Neutrophil (primary cell): ENCODE measurements around the gene SIRT1.

Experiments
- H3K27ac ChIP-seq: fragments of 200-600 bp; sonication (generic); 2 replicates; pipeline ENCODE4 v1.5.1; 2016; ENCODE audit warnings: mild to moderate bottlenecking, moderate library complexity
- H3K27me3 ChIP-seq: fragments of 200-600 bp; sonication (generic); 2 replicates; pipeline ENCODE4 v1.6.0; 2016; ENCODE audit warnings: mild to moderate bottlenecking
- H3K36me3 ChIP-seq: fragments of 200-600 bp; sonication (generic); 2 replicates; pipeline ENCODE4 v1.5.1; 2017
- H3K4me1 ChIP-seq, 2 experiments: fragments of 200-600 bp in 1 of 2; sonication (generic) in 1 of 2; 1 replicate in 1 of 2; 2 replicates in 1 of 2; pipeline versions ENCODE4 v1.5.1 to v1.6.1; 2013 to 2016; ENCODE audit warnings: low read depth in 1 of 2, low read length in 1 of 2, mild to moderate bottlenecking in 1 of 2, moderate library complexity in 1 of 2; ENCODE audit not compliant: control insufficient read depth in 1 of 2, insufficient read depth in 1 of 2
- H3K4me3 ChIP-seq, 2 experiments: fragments of 200-600 bp in 1 of 2; sonication (generic) in 1 of 2; 1 replicate in 1 of 2; 2 replicates in 1 of 2; pipeline ENCODE4 v1.5.1; 2013 to 2016; ENCODE audit warnings: low read depth in 1 of 2, low read length in 1 of 2, mild to moderate bottlenecking in 1 of 2, moderate library complexity in 1 of 2
- H3K9me3 ChIP-seq: fragments of 200-600 bp; sonication (generic); 2 replicates; pipeline ENCODE4 v1.5.1; 2016
- TF ChIP-seq, protein P1 (sequence below): fragments of 200-600 bp; sonication (generic); IDR thresholded peaks from 2 replicates; pipeline ENCODE4 v1.5.1; 2016; ENCODE audit warnings: antibody characterized with exemption

Gene SIRT1

DNA sequence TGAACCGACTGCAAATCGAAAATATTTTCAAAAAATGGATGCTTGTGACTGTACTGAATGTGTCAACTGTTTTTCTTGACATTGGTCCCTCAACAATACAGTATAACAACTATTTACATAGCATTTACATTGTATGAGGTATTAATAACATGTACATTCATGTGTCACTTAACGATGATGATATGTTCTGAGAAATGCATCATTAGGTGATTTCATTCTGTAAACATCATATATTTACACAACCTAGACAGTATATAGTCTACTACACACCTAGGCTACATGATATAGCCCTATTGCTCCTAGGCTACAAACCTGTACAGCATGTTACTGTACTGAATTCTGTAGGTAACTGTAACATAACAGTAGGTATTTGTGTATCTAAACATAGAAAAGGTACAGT lies 39.7 kb downstream of the SIRT1 start:
- Histone ChIP-seq H3K4me3 (no peak overlapping the region), H3K27me3 (no peaks in the 10 kb centered on the region), H3K27ac (no peak overlapping the region), H3K4me1 (peaks cover 0 to 1% of the 10 kb centered on the region in 2 experiments), H3K36me3 (peaks cover 63% of the 10 kb centered on the region), H3K9me3 (no peaks in the 10 kb centered on the region)
- TF ChIP-seq, protein P1, sequence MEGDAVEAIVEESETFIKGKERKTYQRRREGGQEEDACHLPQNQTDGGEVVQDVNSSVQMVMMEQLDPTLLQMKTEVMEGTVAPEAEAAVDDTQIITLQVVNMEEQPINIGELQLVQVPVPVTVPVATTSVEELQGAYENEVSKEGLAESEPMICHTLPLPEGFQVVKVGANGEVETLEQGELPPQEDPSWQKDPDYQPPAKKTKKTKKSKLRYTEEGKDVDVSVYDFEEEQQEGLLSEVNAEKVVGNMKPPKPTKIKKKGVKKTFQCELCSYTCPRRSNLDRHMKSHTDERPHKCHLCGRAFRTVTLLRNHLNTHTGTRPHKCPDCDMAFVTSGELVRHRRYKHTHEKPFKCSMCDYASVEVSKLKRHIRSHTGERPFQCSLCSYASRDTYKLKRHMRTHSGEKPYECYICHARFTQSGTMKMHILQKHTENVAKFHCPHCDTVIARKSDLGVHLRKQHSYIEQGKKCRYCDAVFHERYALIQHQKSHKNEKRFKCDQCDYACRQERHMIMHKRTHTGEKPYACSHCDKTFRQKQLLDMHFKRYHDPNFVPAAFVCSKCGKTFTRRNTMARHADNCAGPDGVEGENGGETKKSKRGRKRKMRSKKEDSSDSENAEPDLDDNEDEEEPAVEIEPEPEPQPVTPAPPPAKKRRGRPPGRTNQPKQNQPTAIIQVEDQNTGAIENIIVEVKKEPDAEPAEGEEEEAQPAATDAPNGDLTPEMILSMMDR: no peak

DNA sequence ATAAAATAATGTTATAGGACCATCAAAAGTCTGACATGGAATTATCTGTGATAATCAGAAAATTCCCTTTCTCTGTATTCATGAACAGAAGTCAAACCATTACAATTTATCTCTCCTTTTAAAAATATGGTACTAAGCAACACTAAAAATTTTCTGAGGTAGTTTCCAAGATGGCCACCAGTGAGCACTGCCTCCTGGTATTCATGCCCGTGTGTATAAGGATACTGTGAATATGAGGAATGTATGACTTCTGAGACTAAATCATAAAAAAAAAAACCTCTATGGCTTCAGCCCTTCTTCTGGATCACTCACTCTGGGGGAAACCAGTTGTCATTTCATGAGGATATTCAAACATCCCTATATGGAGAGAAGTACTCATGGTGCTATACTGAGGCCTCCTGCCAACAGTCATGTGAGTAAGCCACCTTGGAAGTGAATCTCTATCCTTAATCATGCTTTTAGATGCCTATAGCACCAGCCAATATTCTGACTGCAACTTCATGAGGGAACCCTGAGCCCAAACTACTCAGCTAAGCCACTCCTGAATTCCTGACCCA lies 41.1 kb downstream of the SIRT1 start:
- no peaks in the 10 kb centered on the region for H3K4me1 ChIP-seq
- no peaks in the 10 kb centered on the region for H3K27me3 ChIP-seq
- H3K9me3 ChIP-seq: no peaks in the 10 kb centered on the region
- no peak overlapping the region for H3K4me3 ChIP-seq
- peaks cover 75% of the 10 kb centered on the region for H3K36me3 ChIP-seq
- TF ChIP-seq, protein P1: no peak
- H3K27ac ChIP-seq: no peak overlapping the region

DNA sequence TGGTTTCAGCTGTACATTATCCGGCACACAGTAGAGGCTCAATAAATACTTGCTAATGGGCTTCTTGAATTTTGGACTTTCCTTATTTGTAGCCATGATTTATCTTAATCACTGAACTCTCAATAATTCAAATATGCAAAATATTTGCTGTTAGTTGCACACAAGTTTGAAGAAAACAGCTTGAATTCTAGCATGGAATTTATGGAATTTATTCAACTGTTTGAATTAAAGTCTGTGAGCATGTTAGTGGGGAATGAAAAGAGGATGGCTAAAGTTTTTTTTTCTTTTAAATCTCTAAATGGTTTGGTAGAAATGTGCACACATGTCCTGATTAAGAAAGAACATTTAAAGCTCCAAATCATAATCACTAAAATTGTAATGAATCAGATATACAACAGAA lies 42.5 kb downstream of the SIRT1 start:
- TF ChIP-seq, protein P1: no peak
- Histone ChIP-seq H3K4me3 (no peak overlapping the region), H3K27me3 (no peaks in the 10 kb centered on the region), H3K9me3 (no peaks in the 10 kb centered on the region), H3K27ac (no peak overlapping the region), H3K4me1 (no peaks in the 10 kb centered on the region), H3K36me3 (peaks cover 85% of the 10 kb centered on the region)

- no peaks in the 10 kb centered on the region for H3K9me3 ChIP-seq
- peaks cover 9 to 11% of the 10 kb centered on the region in 2 experiments for H3K4me1 ChIP-seq
- no peak overlapping the region for H3K27ac ChIP-seq
- H3K36me3 ChIP-seq: peaks cover 57% of the 10 kb centered on the region
- no peaks in the 10 kb centered on the region for H3K27me3 ChIP-seq
- TF ChIP-seq, protein P1: no peak
- H3K4me3 ChIP-seq: no peak overlapping the region
Measured at GRCh38 chr10:67933199-67933598, 48.7 kb downstream of the SIRT1 start.

DNA sequence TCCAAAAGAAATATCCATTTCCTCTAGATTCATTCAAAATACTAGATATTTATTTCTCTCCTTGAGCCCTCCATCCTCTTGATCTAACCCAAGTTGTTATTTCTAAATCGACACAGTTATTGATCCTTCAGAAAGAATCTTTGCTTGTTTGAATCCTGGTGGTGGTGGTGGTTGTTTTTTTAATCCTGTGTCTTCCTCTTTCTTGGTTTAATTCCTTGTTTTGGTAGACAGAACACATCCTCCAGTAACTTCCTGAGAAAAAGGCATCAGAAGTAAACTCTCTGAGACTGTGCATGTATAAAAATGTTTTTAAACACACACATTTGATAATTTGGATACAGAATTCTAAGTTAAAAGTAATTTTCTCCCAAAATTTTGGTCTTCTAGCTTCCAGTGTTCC lies 49.9 kb downstream of the SIRT1 start:
- no peaks in the 10 kb centered on the region for H3K27me3 ChIP-seq
- H3K27ac ChIP-seq: peak overlapping the region; percentile 84
- TF ChIP-seq, protein P1: no peak
- peaks cover 63% of the 10 kb centered on the region for H3K36me3 ChIP-seq
- no peaks in the 10 kb centered on the region for H3K9me3 ChIP-seq
- no peak overlapping the region for H3K4me3 ChIP-seq
- peaks cover 9 to 11% of the 10 kb centered on the region in 2 experiments for H3K4me1 ChIP-seq
